Subcutaneous adipose tissue (tissue), 4 donors: ENCODE data around the gene NR2F1. TPM values are rescaled to one million over a fixed set of nuclear protein-coding genes. Genes with fewer than 3 reads are reported as not detected.

ENCODE experiments used
- total RNA-seq, 4 donors: library from RNA; depleted of rRNA; stranded (reverse); fragments of >200 nt; gene quantifications; one replicate each; pipeline ENCODE4 v1.1.0, GENCODE V29; 2016
- TF ChIP-seq, protein P1 (sequence below): fragments of 450-650 bp; IDR thresholded peaks from one replicate; pipeline ENCODE4 v1.5.1; 2016; ENCODE audit warnings: low read depth, mild to moderate bottlenecking, control low read depth, antibody characterized with exemption, moderate library complexity

The NR2F1 gene
- total RNA-seq, 4 donors from 2014 or later: 1.5 to 7.8 (median 2.4) TPM

DNA sequence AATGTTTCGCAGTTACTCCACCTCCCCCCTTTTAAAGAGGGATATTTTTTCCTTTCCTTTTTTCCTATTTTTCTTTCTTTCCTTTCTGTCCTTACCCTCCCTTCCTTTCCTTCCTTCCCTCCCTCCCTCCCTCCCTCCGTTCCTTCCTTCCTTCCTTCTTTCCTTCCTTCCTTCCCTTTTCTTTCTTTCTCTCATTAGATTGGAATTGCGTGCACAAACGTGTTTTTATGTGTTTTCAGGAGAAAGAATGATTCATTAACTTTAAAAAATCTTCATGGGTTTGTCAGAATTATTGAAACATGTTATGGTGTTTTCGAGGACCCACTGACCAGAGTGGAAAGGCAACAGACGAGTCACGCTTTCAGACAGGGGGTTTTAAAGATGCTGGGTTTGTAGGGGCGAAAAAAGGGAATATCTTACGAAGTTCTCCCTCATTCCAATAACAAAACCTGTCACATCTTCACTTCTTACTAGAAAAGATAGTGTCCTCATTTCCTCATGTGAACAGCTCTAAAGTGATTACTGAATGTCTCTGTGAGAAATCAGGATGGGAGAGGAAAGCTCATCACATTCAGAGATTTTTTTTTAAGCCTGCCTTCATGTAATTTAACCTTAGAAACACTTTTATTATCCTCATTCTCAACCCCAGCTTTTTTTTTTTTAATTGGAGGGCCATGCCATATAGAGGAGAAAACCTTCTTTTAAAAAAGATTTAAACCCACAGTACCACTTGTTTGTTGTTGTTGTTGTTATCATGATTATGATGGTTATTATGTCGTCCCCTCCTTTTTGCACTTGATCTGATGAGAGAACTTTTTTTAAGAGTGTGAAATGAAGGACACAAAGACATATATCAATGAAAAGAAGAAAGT lies 21.9 kb downstream of the NR2F1 start:
- TF ChIP-seq, protein P1, sequence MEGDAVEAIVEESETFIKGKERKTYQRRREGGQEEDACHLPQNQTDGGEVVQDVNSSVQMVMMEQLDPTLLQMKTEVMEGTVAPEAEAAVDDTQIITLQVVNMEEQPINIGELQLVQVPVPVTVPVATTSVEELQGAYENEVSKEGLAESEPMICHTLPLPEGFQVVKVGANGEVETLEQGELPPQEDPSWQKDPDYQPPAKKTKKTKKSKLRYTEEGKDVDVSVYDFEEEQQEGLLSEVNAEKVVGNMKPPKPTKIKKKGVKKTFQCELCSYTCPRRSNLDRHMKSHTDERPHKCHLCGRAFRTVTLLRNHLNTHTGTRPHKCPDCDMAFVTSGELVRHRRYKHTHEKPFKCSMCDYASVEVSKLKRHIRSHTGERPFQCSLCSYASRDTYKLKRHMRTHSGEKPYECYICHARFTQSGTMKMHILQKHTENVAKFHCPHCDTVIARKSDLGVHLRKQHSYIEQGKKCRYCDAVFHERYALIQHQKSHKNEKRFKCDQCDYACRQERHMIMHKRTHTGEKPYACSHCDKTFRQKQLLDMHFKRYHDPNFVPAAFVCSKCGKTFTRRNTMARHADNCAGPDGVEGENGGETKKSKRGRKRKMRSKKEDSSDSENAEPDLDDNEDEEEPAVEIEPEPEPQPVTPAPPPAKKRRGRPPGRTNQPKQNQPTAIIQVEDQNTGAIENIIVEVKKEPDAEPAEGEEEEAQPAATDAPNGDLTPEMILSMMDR: no peak

DNA sequence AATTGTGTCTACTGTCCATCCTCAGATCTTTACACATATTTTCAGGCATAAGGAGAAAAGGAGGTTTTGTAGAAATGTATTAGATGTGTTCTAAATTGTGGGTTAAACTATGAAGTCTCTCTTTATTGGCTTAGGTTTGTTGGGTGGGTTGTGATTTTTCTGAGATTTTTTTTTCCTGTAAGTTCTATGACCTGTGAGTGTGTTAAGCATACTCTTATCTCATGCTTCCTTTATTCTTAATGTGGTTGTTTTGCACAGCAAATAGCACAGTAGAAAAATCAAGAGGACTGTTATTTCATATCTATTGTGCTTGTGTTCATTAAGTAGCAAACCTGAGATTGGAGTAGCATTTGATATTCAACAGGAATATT lies 23.3 kb downstream of the NR2F1 start:
- TF ChIP-seq, protein P1: no peak

DNA sequence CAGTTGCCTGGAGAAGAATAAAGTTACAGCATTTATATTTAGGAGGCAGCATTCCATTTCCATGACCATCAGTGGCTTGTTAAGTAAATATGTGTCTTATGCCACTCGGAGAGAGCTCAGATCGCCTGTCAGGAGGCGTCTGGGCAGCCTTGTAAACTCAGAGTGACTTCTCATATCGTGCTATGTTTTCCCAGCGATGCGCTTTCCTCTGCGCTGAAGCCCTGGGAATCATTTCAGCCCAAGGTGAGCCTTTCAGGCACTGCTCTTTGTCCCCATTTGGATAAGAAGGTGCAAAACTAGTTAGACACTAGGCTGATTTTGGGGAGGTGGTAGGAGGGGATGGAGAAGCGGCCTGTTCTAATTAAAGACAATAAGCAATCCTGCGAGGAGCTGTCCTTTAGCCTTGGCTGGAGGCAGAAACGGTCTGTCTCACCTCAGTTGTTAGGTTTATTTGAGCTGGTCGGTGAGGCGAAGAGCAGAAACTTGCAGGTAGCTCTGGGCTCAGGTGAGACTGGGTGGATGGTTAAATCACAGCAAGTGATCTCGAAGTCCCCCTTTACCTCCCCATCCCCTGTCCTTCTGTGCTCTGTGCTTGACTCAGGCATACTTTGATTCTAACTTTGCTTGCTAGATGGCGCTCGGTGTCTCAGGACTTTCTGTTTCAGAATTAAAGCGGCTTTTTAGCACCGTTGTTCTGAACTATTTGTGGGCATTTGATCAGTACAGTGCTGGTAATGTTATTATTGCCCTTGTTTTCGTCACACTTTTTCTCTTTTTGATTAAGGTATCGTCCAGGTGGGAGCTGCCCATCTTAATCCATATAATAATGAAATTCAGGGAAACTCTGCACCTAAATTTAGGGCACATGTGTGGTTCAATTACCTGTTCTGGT lies 24.6 kb downstream of the NR2F1 start:
- TF ChIP-seq, protein P1: no peak

DNA sequence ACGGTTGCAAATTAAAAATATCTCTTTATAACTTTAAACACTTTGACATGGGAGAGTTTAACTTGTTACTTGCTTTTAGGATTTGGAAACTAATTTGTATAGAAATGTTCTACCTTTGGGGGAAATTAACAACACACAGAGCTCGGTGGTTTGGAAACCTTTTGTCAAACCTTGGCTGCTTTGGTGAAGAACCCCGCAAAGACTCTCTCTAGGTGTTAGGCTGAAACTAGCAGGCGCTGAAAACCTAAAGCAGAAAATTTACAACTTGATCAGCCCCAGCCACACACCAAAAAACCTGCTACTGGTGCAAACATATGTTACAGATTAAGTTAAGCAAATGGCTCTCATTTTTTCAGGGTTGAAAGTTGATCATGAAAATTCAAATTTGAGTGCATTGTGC lies 25.8 kb downstream of the NR2F1 start:
- TF ChIP-seq, protein P1: no peak

DNA sequence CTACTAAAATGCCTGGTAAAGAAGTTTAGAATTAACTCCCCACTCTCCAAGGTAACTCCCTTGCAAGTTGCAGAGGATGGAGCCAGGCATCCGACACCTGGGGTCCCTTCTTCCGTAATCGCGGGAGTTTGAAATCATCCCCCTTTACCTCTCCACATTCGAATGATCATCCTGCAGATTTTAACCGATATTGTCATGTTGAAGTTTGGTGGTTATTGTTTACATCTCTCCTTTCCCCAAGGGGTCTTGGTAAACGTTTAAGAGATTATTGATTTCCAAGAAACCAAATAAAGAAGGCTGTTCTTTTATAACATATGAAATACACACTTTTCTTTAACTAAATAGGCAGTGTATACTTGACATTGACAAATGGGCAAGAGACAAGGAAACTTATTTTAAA lies 26.7 kb downstream of the NR2F1 start:
- TF ChIP-seq, protein P1: no peak

DNA sequence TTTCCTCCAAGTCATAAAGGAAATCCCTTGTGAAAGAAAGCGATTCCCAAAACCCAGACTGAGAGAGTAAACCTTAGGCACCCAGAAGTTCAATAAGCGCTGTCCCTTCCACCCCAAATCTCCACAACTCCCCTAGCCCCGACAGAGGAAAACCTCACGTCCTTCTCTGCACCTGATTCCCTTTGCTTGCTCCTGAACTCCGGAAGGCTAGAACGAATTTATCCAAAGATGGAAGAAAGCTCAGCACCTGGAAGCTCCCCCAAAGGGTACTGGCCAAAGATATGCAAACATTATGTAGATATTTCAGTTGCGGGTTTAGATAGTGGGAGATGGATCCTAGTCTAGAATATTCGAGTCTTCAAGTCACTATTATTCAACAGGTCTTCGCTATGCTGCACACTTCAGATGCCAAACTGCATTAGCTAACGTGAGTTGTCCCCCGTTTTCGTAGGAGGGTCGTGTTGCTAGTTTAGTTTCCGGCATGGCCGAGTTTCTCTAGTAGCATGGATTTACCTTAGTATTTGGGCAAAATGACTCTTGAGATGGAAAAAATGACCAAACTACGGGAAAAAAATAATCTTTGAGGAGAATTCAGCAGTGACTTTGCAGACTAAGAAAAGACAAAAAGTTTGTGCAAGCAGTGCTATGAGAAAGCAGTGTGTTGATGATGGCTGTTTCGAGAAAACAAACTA lies 27.7 kb downstream of the NR2F1 start:
- TF ChIP-seq, protein P1: no peak
